Neuronal stem cell (in vitro differentiated cells): ENCODE results near the gene ATAD1.

Source experiments
- DNase-seq: peaks from one replicate; pipeline ENCODE4 v3.0.0-alpha.2; 2013; ENCODE audit warnings: low spot score
- H2AFZ ChIP-seq: one replicate; pipeline ENCODE4 v1.6.1; 2013; ENCODE audit warnings: mild to moderate bottlenecking, low read length, inconsistent platforms
- H2AK5ac ChIP-seq: 2 replicates; pipeline ENCODE4 v1.6.1; 2013; ENCODE audit warnings: low read depth, mild to moderate bottlenecking, inconsistent platforms, low read length, moderate library complexity, mixed read lengths
- H2BK120ac ChIP-seq: 2 replicates; pipeline ENCODE4 v1.6.1; 2013; ENCODE audit warnings: low read depth, mild to moderate bottlenecking, inconsistent platforms, low read length, moderate library complexity, mixed read lengths
- H2BK12ac ChIP-seq: one replicate; pipeline ENCODE4 v1.6.1; 2013; ENCODE audit warnings: low read length, inconsistent platforms
- H2BK15ac ChIP-seq: 2 replicates; pipeline ENCODE4 v1.6.1; 2013; ENCODE audit warnings: mild to moderate bottlenecking, low read length, inconsistent platforms, mixed read lengths
- H2BK5ac ChIP-seq: one replicate; pipeline ENCODE4 v1.6.1; 2013; ENCODE audit warnings: inconsistent platforms, mild to moderate bottlenecking, low read length, moderate library complexity
- H3K14ac ChIP-seq: one replicate; pipeline ENCODE4 v1.6.1; 2013; ENCODE audit warnings: low read length, inconsistent platforms
- H3K18ac ChIP-seq: 2 replicates; pipeline ENCODE4 v1.6.1; 2013; ENCODE audit warnings: low read length, inconsistent platforms
- H3K23ac ChIP-seq: 2 replicates; pipeline ENCODE4 v1.6.1; 2013; ENCODE audit warnings: low read depth, mild to moderate bottlenecking, mixed read lengths, low read length, inconsistent platforms; ENCODE audit not compliant: poor library complexity
- H3K27ac ChIP-seq: replicated peaks from 3 replicates; pipeline ENCODE4 v1.5.1; 2013; ENCODE audit warnings: low read length, inconsistent platforms
- H3K27me3 ChIP-seq, 3 experiments: 2 replicates each; pipeline ENCODE4 v1.6.1; 2013; ENCODE audit warnings: low read length in 3 of 3, mild to moderate bottlenecking in 2 of 3, inconsistent platforms in 1 of 3, low read depth in 1 of 3, mixed read lengths in 1 of 3, moderate library complexity in 1 of 3; ENCODE audit not compliant: control insufficient read depth in 3 of 3, insufficient read depth in 3 of 3
- H3K36me3 ChIP-seq, 2 donors: replicated peaks in 1 of 2; 2 replicates each; pipeline ENCODE4 v1.6.1; 2013; ENCODE audit warnings: low read length in 2 of 2; ENCODE audit not compliant: control insufficient read depth in 2 of 2, insufficient read depth in 2 of 2
- H3K4ac ChIP-seq: 2 replicates; pipeline ENCODE4 v1.6.1; 2013; ENCODE audit warnings: inconsistent platforms, mild to moderate bottlenecking, low read length, moderate library complexity
- H3K4me1 ChIP-seq, 2 donors: 1 replicate in 1 of 2; 2 replicates in 1 of 2; pipeline ENCODE4 v1.6.1; 2013; ENCODE audit warnings: low read length in 2 of 2, low read depth in 1 of 2; ENCODE audit not compliant: control insufficient read depth in 2 of 2, insufficient read depth in 1 of 2
- H3K4me2 ChIP-seq: one replicate; pipeline ENCODE4 v1.6.1; 2013; ENCODE audit warnings: mild to moderate bottlenecking, low read length, inconsistent platforms; ENCODE audit not compliant: insufficient read depth, poor library complexity, severe bottlenecking
- H3K4me3 ChIP-seq, 2 donors: 2 replicates each; pipeline ENCODE4 v1.5.1; 2013; ENCODE audit warnings: low read length in 2 of 2, mild to moderate bottlenecking in 2 of 2, inconsistent platforms in 1 of 2, moderate library complexity in 1 of 2
- H3K79me1 ChIP-seq: one replicate; pipeline ENCODE4 v1.6.1; 2013; ENCODE audit warnings: low read depth, mild to moderate bottlenecking, inconsistent platforms, low read length, moderate library complexity
- H3K9ac ChIP-seq: one replicate; pipeline ENCODE4 v1.6.1; 2013; ENCODE audit warnings: mild to moderate bottlenecking, low read depth, low read length, inconsistent platforms; ENCODE audit not compliant: poor library complexity
- H3K9me3 ChIP-seq, 2 donors: replicated peaks in 1 of 2; 2 replicates each; pipeline versions ENCODE3 to v1.6.1; 2013; ENCODE audit warnings: low read length in 2 of 2, mild to moderate bottlenecking in 2 of 2, inconsistent platforms in 1 of 2, low read depth in 1 of 2, mixed read lengths in 1 of 2, moderate library complexity in 1 of 2; ENCODE audit not compliant: control insufficient read depth in 2 of 2, insufficient read depth in 1 of 2
- H4K8ac ChIP-seq: one replicate; pipeline ENCODE4 v1.6.1; 2013; ENCODE audit warnings: low read depth, mild to moderate bottlenecking, inconsistent platforms, low read length, moderate library complexity
- H4K91ac ChIP-seq: one replicate; pipeline ENCODE4 v1.6.1; 2013; ENCODE audit warnings: low read length, low read depth, mild to moderate bottlenecking, inconsistent platforms; ENCODE audit not compliant: poor library complexity
- WGBS, 2 donors: extraction: QIAGEN DNeasy Blood & Tissue Kit; methylation state at CpG; one replicate each; pipeline ENCODE4 v1.1.7; 2013; ENCODE audit warnings: missing lambda C conversion rate in 2 of 2, mixed read lengths in 1 of 2; ENCODE audit not compliant: insufficient read length in 2 of 2, insufficient replicate concordance in 1 of 2; ENCODE audit errors: extremely low coverage in 2 of 2; 5-methylcytosine and 5-hydroxymethylcytosine counted together

ATAD1 gene

DNA sequence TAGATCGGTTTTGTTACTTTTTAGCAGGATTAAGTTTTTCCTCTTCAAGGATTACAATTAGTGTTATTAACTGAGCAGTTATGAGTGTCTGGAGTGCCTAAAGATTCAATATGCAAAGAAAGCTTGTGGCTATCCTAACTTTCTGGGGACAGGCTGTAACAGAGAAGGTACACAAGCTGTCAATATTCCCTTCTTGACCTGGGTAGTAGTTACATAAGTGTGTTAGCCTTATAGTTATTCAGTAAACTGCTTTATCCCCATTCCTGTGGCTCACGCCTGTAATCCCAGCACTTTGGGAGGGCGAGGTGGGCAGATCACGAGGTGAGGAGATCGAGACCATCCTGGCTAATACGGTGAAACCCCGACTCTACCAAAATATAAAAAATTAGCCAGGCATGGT lies 31.6 kb downstream of the ATAD1 start:
- no peak overlapping the region for H3K9ac ChIP-seq
- no peak overlapping the region for H2BK5ac ChIP-seq
- no peak overlapping the region for H3K4me3 ChIP-seq
- H3K27ac ChIP-seq, result no peak overlapping the region
- peaks cover 6 to 90% of the 10 kb centered on the region in 2 donors for H3K36me3 ChIP-seq
- no peak overlapping the region for H2BK15ac ChIP-seq
- no peak overlapping the region for H3K14ac ChIP-seq
- no peak overlapping the region for H4K91ac ChIP-seq
- no peak overlapping the region for H3K4ac ChIP-seq
- H3K9me3 ChIP-seq, result no peaks in the 10 kb centered on the region
- no peak overlapping the region for H3K4me2 ChIP-seq
- H3K27me3 ChIP-seq, result no peaks in the 10 kb centered on the region
- no peak overlapping the region for H4K8ac ChIP-seq
- H3K4me1 ChIP-seq, result no peaks in the 10 kb centered on the region
- no peak for DNase-seq
- H3K23ac ChIP-seq, result no peak overlapping the region
- no peak overlapping the region for H2AFZ ChIP-seq
- H3K79me1 ChIP-seq, result no peaks in the 10 kb centered on the region
- no peak overlapping the region for H2BK120ac ChIP-seq
- WGBS, 2 donors, result no CpG with 5 or more reads among the region's 7 CpGs
- no peak overlapping the region for H2BK12ac ChIP-seq
- no peak overlapping the region for H3K18ac ChIP-seq
- no peak overlapping the region for H2AK5ac ChIP-seq

DNA sequence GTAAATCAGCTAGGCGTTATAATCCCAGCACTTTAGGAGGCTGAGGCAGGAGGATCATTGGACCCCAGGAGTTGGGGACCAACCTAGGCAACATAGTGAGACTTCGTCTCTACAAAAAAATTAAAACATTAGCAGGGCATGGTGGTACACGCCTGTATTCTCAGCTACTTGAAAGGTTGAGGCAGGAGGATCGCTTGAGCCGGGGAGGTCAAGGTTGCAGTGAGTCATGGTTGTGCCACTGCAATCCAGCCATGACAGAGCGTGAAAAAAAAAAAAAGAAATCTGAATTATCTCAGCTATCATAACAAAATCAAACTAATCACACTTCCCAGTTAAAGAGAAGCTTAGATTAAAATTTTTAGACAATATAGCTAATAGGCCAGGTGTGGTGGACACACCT lies 35.3 kb downstream of the ATAD1 start:
- Histone ChIP-seq H3K18ac (no peak overlapping the region), H3K36me3 (peaks cover 6 to 91% of the 10 kb centered on the region in 2 donors), H3K4me1 (no peaks in the 10 kb centered on the region), H3K4ac (no peak overlapping the region), H3K9ac (no peak overlapping the region), H2BK15ac (no peak overlapping the region), H2BK5ac (no peak overlapping the region), H2AFZ (no peak overlapping the region), H3K23ac (no peak overlapping the region), H4K91ac (no peak overlapping the region), H3K4me2 (no peak overlapping the region), H2BK12ac (no peak overlapping the region), H2BK120ac (no peak overlapping the region), H3K9me3 (peaks cover 0 to 10% of the 10 kb centered on the region in 2 donors), H3K14ac (no peak overlapping the region), H2AK5ac (no peak overlapping the region), H4K8ac (no peak overlapping the region), H3K79me1 (no peaks in the 10 kb centered on the region), H3K4me3 (no peak overlapping the region), H3K27me3 (no peaks in the 10 kb centered on the region), H3K27ac (no peak overlapping the region)
- DNase-seq, result no peak
- no CpG with 5 or more reads among the region's 6 CpGs for WGBS, 2 donors

GRCh38 chr10:87781545-87781944 lies 36.5 kb downstream of the ATAD1 start:
- H2BK5ac ChIP-seq, result no peak overlapping the region
- no peak overlapping the region for H3K23ac ChIP-seq
- no peaks in the 10 kb centered on the region for H3K27me3 ChIP-seq
- H3K4me3 ChIP-seq, result no peak overlapping the region
- no peak overlapping the region for H3K4ac ChIP-seq
- DNase-seq, result no peak
- peaks cover 0 to 10% of the 10 kb centered on the region in 2 donors for H3K9me3 ChIP-seq
- no peak overlapping the region for H2BK120ac ChIP-seq
- no peak overlapping the region for H2BK15ac ChIP-seq
- no CpG with 5 or more reads among the region's 2 CpGs for WGBS, 2 donors
- no peak overlapping the region for H3K9ac ChIP-seq
- no peak overlapping the region for H3K4me2 ChIP-seq
- no peaks in the 10 kb centered on the region for H3K79me1 ChIP-seq
- no peak overlapping the region for H4K91ac ChIP-seq
- no peak overlapping the region for H3K14ac ChIP-seq
- no peak overlapping the region for H2BK12ac ChIP-seq
- no peak overlapping the region for H3K27ac ChIP-seq
- H4K8ac ChIP-seq, result no peak overlapping the region
- H3K18ac ChIP-seq, result no peak overlapping the region
- peaks cover 6 to 93% of the 10 kb centered on the region in 2 donors for H3K36me3 ChIP-seq
- H3K4me1 ChIP-seq, result no peaks in the 10 kb centered on the region
- H2AFZ ChIP-seq, result no peak overlapping the region
- H2AK5ac ChIP-seq, result no peak overlapping the region

GRCh38 chr10:87776328-87776727 lies 41.7 kb downstream of the ATAD1 start:
- H3K14ac ChIP-seq, result no peak overlapping the region
- no peak overlapping the region for H4K91ac ChIP-seq
- no peak overlapping the region for H3K4me2 ChIP-seq
- H3K23ac ChIP-seq, result no peak overlapping the region
- H3K79me1 ChIP-seq, result no peaks in the 10 kb centered on the region
- no peak overlapping the region for H3K4me3 ChIP-seq
- H3K18ac ChIP-seq, result no peak overlapping the region
- H3K27ac ChIP-seq, result no peak overlapping the region
- no peaks in the 10 kb centered on the region for H3K4me1 ChIP-seq
- no peaks in the 10 kb centered on the region for H3K27me3 ChIP-seq
- no peak overlapping the region for H2BK5ac ChIP-seq
- H2BK120ac ChIP-seq, result no peak overlapping the region
- H2BK15ac ChIP-seq, result no peak overlapping the region
- no peak for DNase-seq
- H3K36me3 ChIP-seq, result peaks cover 4 to 83% of the 10 kb centered on the region in 2 donors
- no peak overlapping the region for H3K9ac ChIP-seq
- H2AFZ ChIP-seq, result no peak overlapping the region
- no peak overlapping the region for H2BK12ac ChIP-seq
- no peak overlapping the region for H4K8ac ChIP-seq
- H3K4ac ChIP-seq, result no peak overlapping the region
- H3K9me3 ChIP-seq, result peaks cover 0 to 10% of the 10 kb centered on the region in 2 donors
- no peak overlapping the region for H2AK5ac ChIP-seq
- no CpG with 5 or more reads among the region's 6 CpGs for WGBS, 2 donors
